Vagina (tissue), 2 donors: ENCODE data around the gene SUMO2. TPM values are rescaled to one million over a fixed set of nuclear protein-coding genes. Genes with fewer than 3 reads are reported as not detected.
A peak's percentile ranks its signal among the peaks of the same experiment; 100 is the strongest.

Source experiments
- DNase-seq, 2 donors: peaks; one replicate each; pipeline ENCODE4 v3.0.0-alpha.2; 2017; ENCODE audit errors: extremely low spot score in 2 of 2
- H3K27ac ChIP-seq: fragments of 200-600 bp; sonication (generic); one replicate; pipeline ENCODE4 v1.5.1; 2019
- H3K27me3 ChIP-seq: fragments of 200-600 bp; sonication (generic); one replicate; pipeline ENCODE4 v1.5.1; 2019
- H3K36me3 ChIP-seq, 2 donors: fragments of 200-600 bp; sonication (generic); one replicate each; pipeline ENCODE4 v1.5.1; 2017 to 2019
- H3K4me1 ChIP-seq: fragments of 200-600 bp; sonication (generic); one replicate; pipeline ENCODE4 v1.5.1; 2019
- H3K4me3 ChIP-seq, 2 donors: fragments of 200-600 bp; sonication (generic); 1 replicate in 1 of 2; 2 replicates in 1 of 2; pipeline ENCODE4 v1.5.1; 2016 to 2019
- H3K9me3 ChIP-seq: fragments of 200-600 bp; sonication (generic); one replicate; pipeline ENCODE4 v1.5.1; 2019
- POLR2A ChIP-seq, 2 donors: fragments of 450-650 bp; IDR thresholded peaks; one replicate each; pipeline ENCODE4 v1.6.1; 2017; ENCODE audit warnings: antibody characterized with exemption in 2 of 2, mild to moderate bottlenecking in 2 of 2, moderate library complexity in 2 of 2
- POLR2AphosphoS5 ChIP-seq, 2 donors: sonication (generic); formaldehyde crosslinking; IDR thresholded peaks; one replicate each; pipeline ENCODE4 v1.9.0; 2017; ENCODE audit warnings: antibody characterized with exemption in 2 of 2, mild to moderate bottlenecking in 2 of 2, low read depth in 1 of 2; ENCODE audit not compliant: insufficient read depth in 1 of 2
- intact Hi-C: fragments of 100-400 bp; cut with DNase I; formaldehyde crosslinking; loops from one replicate; pipeline ENCODE4 v1.15.1; 2023
- small RNA-seq: library from RNA; depleted of rRNA; stranded (forward); fragments of <200 nt; gene quantifications from one replicate; pipeline ENCODE3, GENCODE V24; 2016
- total RNA-seq: library from RNA; depleted of rRNA; stranded (reverse); fragments of >200 nt; gene quantifications from one replicate; pipeline ENCODE4 v1.2.3, GENCODE V29; 2016
- TF ChIP-seq, protein P1 (sequence below), 3 experiments: fragments of 450-650 bp in 2 of 3; fragments of 200-600 bp in 1 of 3; sonication (generic) in 1 of 3; IDR thresholded peaks; one replicate each; pipeline ENCODE4 v1.5.1; 2017 to 2019; ENCODE audit warnings: antibody characterized with exemption in 3 of 3, mild to moderate bottlenecking in 2 of 3, moderate library complexity in 2 of 3

Gene SUMO2
- total RNA-seq, 1 donor from 2014 or later = 63.6 TPM

DNA sequence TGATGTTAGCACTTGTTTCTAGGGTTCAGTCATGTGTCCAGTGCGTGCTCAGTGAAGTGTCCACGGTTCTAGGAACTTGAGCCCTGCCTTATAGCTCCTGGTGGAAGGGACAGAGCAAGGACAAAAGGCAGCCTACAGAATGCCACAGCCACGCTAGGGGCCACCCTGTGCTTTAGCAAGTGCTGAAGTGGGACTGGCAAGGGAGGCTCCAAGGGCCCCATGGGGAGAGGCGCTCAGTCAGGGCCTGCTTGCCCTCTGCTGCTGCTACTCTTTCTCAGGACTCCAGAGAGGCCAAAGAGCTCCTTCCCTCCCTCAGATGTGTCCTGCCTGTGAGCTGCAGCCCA is 58.0 kb downstream of the SUMO2 start:
- Histone ChIP-seq H3K4me3 (no peak overlapping the region), H3K27me3 (no peaks in the 10 kb centered on the region), H3K9me3 (no peaks in the 10 kb centered on the region), H3K4me1 (peaks cover 29% of the 10 kb centered on the region), H3K36me3 (peaks cover 0 to 2% of the 10 kb centered on the region in 2 donors), H3K27ac (peak overlapping the region; percentile 77)
- TF ChIP-seq, protein P1, sequence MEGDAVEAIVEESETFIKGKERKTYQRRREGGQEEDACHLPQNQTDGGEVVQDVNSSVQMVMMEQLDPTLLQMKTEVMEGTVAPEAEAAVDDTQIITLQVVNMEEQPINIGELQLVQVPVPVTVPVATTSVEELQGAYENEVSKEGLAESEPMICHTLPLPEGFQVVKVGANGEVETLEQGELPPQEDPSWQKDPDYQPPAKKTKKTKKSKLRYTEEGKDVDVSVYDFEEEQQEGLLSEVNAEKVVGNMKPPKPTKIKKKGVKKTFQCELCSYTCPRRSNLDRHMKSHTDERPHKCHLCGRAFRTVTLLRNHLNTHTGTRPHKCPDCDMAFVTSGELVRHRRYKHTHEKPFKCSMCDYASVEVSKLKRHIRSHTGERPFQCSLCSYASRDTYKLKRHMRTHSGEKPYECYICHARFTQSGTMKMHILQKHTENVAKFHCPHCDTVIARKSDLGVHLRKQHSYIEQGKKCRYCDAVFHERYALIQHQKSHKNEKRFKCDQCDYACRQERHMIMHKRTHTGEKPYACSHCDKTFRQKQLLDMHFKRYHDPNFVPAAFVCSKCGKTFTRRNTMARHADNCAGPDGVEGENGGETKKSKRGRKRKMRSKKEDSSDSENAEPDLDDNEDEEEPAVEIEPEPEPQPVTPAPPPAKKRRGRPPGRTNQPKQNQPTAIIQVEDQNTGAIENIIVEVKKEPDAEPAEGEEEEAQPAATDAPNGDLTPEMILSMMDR (IDR thresholded peaks at IDR 0.05) = no peak
- no peak for TF ChIP-seq POLR2AphosphoS5 (IDR thresholded peaks at IDR 0.05; ENCODE audit: insufficient read depth in 1 of 2, low read depth in 1 of 2)
- no peak for TF ChIP-seq POLR2A (IDR thresholded peaks at IDR 0.05)
- intact Hi-C loops = loop anchor here (10.0 kb wide), 1 partner anchor 50 kb away; no protein-coding TSS in a partner anchor
- no peak for DNase-seq

- intact Hi-C loops = loop anchor here (10.0 kb wide), 1 partner anchor 49 kb away; no protein-coding TSS in a partner anchor
- Histone ChIP-seq H3K27me3 (no peaks in the 10 kb centered on the region), H3K27ac (peak overlapping the region; percentile 77), H3K4me3 (no peak overlapping the region), H3K9me3 (no peaks in the 10 kb centered on the region), H3K36me3 (no peaks in the 10 kb centered on the region), H3K4me1 (peaks cover 29% of the 10 kb centered on the region)
- TF ChIP-seq, protein P1 (IDR thresholded peaks at IDR 0.05) = no peak
- TF ChIP-seq POLR2AphosphoS5 (IDR thresholded peaks at IDR 0.05; ENCODE audit: insufficient read depth in 1 of 2, low read depth in 1 of 2) (peak; percentile 75 to 76), POLR2A (IDR thresholded peaks at IDR 0.05) (no peak)
- no peak for DNase-seq
Measured at GRCh38 chr17:75124041-75124818, 58.5 kb downstream of the SUMO2 start.

- intact Hi-C loops = loop anchor here (10.0 kb wide), 1 partner anchor 154 kb away; no protein-coding TSS in a partner anchor
Measured at GRCh38 chr17:75118307-75118706, 64.5 kb downstream of the SUMO2 start.

DNA sequence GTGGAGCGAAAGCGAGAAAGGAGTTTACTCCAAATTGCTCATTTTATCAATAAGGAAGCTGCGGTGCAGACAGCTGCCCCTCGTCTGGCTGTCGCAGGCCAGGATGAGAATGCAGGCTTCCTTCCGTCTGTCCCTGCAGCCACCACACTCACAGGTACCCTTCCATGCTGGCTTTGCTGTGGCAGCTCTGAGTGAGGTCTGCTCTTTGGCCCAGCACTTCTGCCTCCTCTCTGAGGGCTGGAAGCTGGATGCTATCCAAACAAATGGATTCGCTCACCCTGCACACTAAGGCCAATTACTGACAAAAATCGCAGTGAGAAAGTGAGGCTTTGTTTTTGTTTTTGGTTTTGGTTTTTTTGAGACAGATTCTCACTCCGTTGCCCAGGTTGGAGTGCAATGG is 66.0 kb downstream of the SUMO2 start:
- no peaks in the 10 kb centered on the region for H3K27me3 ChIP-seq
- TF ChIP-seq POLR2A (IDR thresholded peaks at IDR 0.05) (no peak), POLR2AphosphoS5 (IDR thresholded peaks at IDR 0.05; ENCODE audit: insufficient read depth in 1 of 2, low read depth in 1 of 2) (no peak)
- TF ChIP-seq, protein P1 (IDR thresholded peaks at IDR 0.05) = no peak
- H3K27ac ChIP-seq = peak overlapping the region; percentile 13
- peaks cover 19% of the 10 kb centered on the region for H3K4me1 ChIP-seq
- H3K9me3 ChIP-seq = no peaks in the 10 kb centered on the region
- DNase-seq = no peak
- H3K36me3 ChIP-seq = no peaks in the 10 kb centered on the region
- no peak overlapping the region for H3K4me3 ChIP-seq
- intact Hi-C loops = loop anchor here (10.0 kb wide), 1 partner anchor 152 kb away; no protein-coding TSS in a partner anchor

More at GRCh38 chr17:75118307-75118706, 64.5 kb downstream of the SUMO2 start:
- DNase-seq = no peak
- no peaks in the 10 kb centered on the region for H3K36me3 ChIP-seq
- TF ChIP-seq, protein P1 (IDR thresholded peaks at IDR 0.05) = no peak
- TF ChIP-seq POLR2A (IDR thresholded peaks at IDR 0.05) = no peak
- no peak for TF ChIP-seq POLR2AphosphoS5 (IDR thresholded peaks at IDR 0.05; ENCODE audit: insufficient read depth in 1 of 2, low read depth in 1 of 2)
- no peak overlapping the region for H3K4me3 ChIP-seq
- H3K9me3 ChIP-seq = no peaks in the 10 kb centered on the region
- peaks cover 17% of the 10 kb centered on the region for H3K4me1 ChIP-seq
- no peak overlapping the region for H3K27ac ChIP-seq
- no peaks in the 10 kb centered on the region for H3K27me3 ChIP-seq

Small RNA genes lying within 50 kb of the gene (small RNA-seq; reads per million reads assigned to genes)
- not detected for gene RF00019

Other genes starting within 250 kb of the SUMO2 start
- 0.74 TPM for gene OTOP3, start 247.1 kb downstream of the SUMO2 start, total RNA-seq
- gene HID1, start 210.2 kb downstream of the SUMO2 start, total RNA-seq = 13.0 TPM
- 13.5 TPM for gene CDR2L, start 195.3 kb downstream of the SUMO2 start, total RNA-seq
- gene MRPL58, start 170.3 kb downstream of the SUMO2 start, total RNA-seq = 33.6 TPM
- 149 TPM for gene ATP5PD, start 136.0 kb downstream of the SUMO2 start, total RNA-seq
- 17.2 TPM for gene KCTD2, start 135.7 kb downstream of the SUMO2 start, total RNA-seq
- gene SLC16A5, start 95.0 kb downstream of the SUMO2 start, total RNA-seq = 26.8 TPM
- 12.8 TPM for gene ARMC7, start 73.0 kb downstream of the SUMO2 start, total RNA-seq
- gene NT5C, start 51.2 kb downstream of the SUMO2 start, total RNA-seq = 98.5 TPM
- 48.1 TPM for gene JPT1, start 28.4 kb downstream of the SUMO2 start, total RNA-seq
- 33.9 TPM for gene NUP85, start 22.7 kb upstream of the SUMO2 start, total RNA-seq
- 36.8 TPM for gene GGA3, start 78.6 kb upstream of the SUMO2 start, total RNA-seq
- gene MRPS7, start 78.9 kb upstream of the SUMO2 start, total RNA-seq = 40.3 TPM
- gene MIF4GD, start 88.3 kb upstream of the SUMO2 start, total RNA-seq = 26.3 TPM
- 16.7 TPM for gene SLC25A19, start 106.5 kb upstream of the SUMO2 start, total RNA-seq
- 71.9 TPM for gene GRB2, start 222.7 kb upstream of the SUMO2 start, total RNA-seq